ENCODE measurements around the gene NOP10.

Gene NOP10

GRCh38 chr15:34358367-34358766 lies 15.4 kb upstream of the NOP10 start:
- Histone ChIP-seq H3K9me3 (ENCODE audit: insufficient read depth, low read depth, low read length) (no peaks in the 10 kb centered on the region), H2BK12ac (ENCODE audit: low read length) (no peak overlapping the region), H4K91ac (ENCODE audit: low read depth, low read length) (no peak overlapping the region), H3K27me3 (ENCODE audit: insufficient read depth, low read length) (no peaks in the 10 kb centered on the region), H3K18ac (ENCODE audit: low read length) (no peak overlapping the region), H2AFZ (ENCODE audit: insufficient read depth, low read length, poor library complexity) (no peak overlapping the region), H4K8ac (ENCODE audit: low read depth, low read length) (no peak overlapping the region), H3K23ac (ENCODE audit: low read length) (no peak overlapping the region), H2AK5ac (ENCODE audit: low read length) (no peak overlapping the region), H3K79me2 (ENCODE audit: control insufficient read depth, insufficient read depth, low read length, poor library complexity) (no peaks in the 10 kb centered on the region), H3K27ac (ENCODE audit: low read depth, low read length) (no peak overlapping the region), H3K36me3 (ENCODE audit: control insufficient read depth in 1 of 2, insufficient read depth in 2 of 2, low read length in 2 of 2) (peaks cover 28 to 53% of the 10 kb centered on the region in 2 experiments), H3K9ac (ENCODE audit: low read length) (no peak overlapping the region), H3K4me3 (ENCODE audit: low read depth, low read length) (no peak overlapping the region), H4K12ac (ENCODE audit: low read depth, low read length) (no peak overlapping the region), H2BK5ac (ENCODE audit: low read depth, low read length, poor library complexity) (no peak overlapping the region), H3K4me1 (ENCODE audit: control insufficient read depth in 1 of 2, insufficient read depth in 2 of 2, low read length in 2 of 2) (peaks cover 11% of the 10 kb centered on the region in 2 experiments), H3K79me1 (ENCODE audit: low read length) (peaks cover 3% of the 10 kb centered on the region), H3K4me2 (ENCODE audit: low read length) (no peak overlapping the region), H3K4ac (ENCODE audit: low read depth, low read length) (no peak overlapping the region), H3K14ac (ENCODE audit: low read length) (no peak overlapping the region), H2BK120ac (ENCODE audit: insufficient read depth, low read length, poor library complexity) (no peak overlapping the region)
- DNase-seq: no peak
- no CpG with 5 or more reads among the region's 3 CpGs for WGBS (ENCODE audit: extremely low coverage, insufficient coverage, insufficient read length)

GRCh38 chr15:34357653-34358052 lies 14.7 kb upstream of the NOP10 start:
- Histone ChIP-seq H2AK5ac (ENCODE audit: low read length) (no peak overlapping the region), H2BK12ac (ENCODE audit: low read length) (no peak overlapping the region), H3K9ac (ENCODE audit: low read length) (no peak overlapping the region), H3K18ac (ENCODE audit: low read length) (no peak overlapping the region), H3K14ac (ENCODE audit: low read length) (no peak overlapping the region), H4K8ac (ENCODE audit: low read depth, low read length) (no peak overlapping the region), H3K4me2 (ENCODE audit: low read length) (no peak overlapping the region), H3K27ac (ENCODE audit: low read depth, low read length) (no peak overlapping the region), H3K9me3 (ENCODE audit: insufficient read depth, low read depth, low read length) (no peaks in the 10 kb centered on the region), H2BK120ac (ENCODE audit: insufficient read depth, low read length, poor library complexity) (no peak overlapping the region), H3K4me3 (ENCODE audit: low read depth, low read length) (no peak overlapping the region), H4K91ac (ENCODE audit: low read depth, low read length) (no peak overlapping the region), H3K79me1 (ENCODE audit: low read length) (peaks cover 3% of the 10 kb centered on the region), H3K4me1 (ENCODE audit: control insufficient read depth in 1 of 2, insufficient read depth in 2 of 2, low read length in 2 of 2) (peaks cover 11% of the 10 kb centered on the region in 2 experiments), H3K27me3 (ENCODE audit: insufficient read depth, low read length) (no peaks in the 10 kb centered on the region), H3K79me2 (ENCODE audit: control insufficient read depth, insufficient read depth, low read length, poor library complexity) (no peaks in the 10 kb centered on the region), H4K12ac (ENCODE audit: low read depth, low read length) (no peak overlapping the region), H2AFZ (ENCODE audit: insufficient read depth, low read length, poor library complexity) (no peak overlapping the region), H3K4ac (ENCODE audit: low read depth, low read length) (no peak overlapping the region), H3K23ac (ENCODE audit: low read length) (no peak overlapping the region), H3K36me3 (ENCODE audit: control insufficient read depth in 1 of 2, insufficient read depth in 2 of 2, low read length in 2 of 2) (peaks cover 26 to 46% of the 10 kb centered on the region in 2 experiments), H2BK5ac (ENCODE audit: low read depth, low read length, poor library complexity) (no peak overlapping the region)
- DNase-seq: no peak
- WGBS (ENCODE audit: extremely low coverage, insufficient coverage, insufficient read length): no CpG with 5 or more reads among the region's 1 CpG

- Histone ChIP-seq H3K18ac (ENCODE audit: low read length) (no peak overlapping the region), H3K4me1 (ENCODE audit: control insufficient read depth in 1 of 2, insufficient read depth in 2 of 2, low read length in 2 of 2) (peaks cover 5 to 7% of the 10 kb centered on the region in 2 experiments), H3K14ac (ENCODE audit: low read length) (no peak overlapping the region), H3K79me1 (ENCODE audit: low read length) (peaks cover 3% of the 10 kb centered on the region), H3K79me2 (ENCODE audit: control insufficient read depth, insufficient read depth, low read length, poor library complexity) (no peaks in the 10 kb centered on the region), H3K4ac (ENCODE audit: low read depth, low read length) (no peak overlapping the region), H3K36me3 (ENCODE audit: control insufficient read depth in 1 of 2, insufficient read depth in 2 of 2, low read length in 2 of 2) (peaks cover 18 to 35% of the 10 kb centered on the region in 2 experiments), H3K23ac (ENCODE audit: low read length) (no peak overlapping the region), H2AFZ (ENCODE audit: insufficient read depth, low read length, poor library complexity) (no peak overlapping the region), H2AK5ac (ENCODE audit: low read length) (no peak overlapping the region), H3K27ac (ENCODE audit: low read depth, low read length) (no peak overlapping the region), H3K4me3 (ENCODE audit: low read depth, low read length) (no peak overlapping the region), H3K27me3 (ENCODE audit: insufficient read depth, low read length) (no peaks in the 10 kb centered on the region), H2BK5ac (ENCODE audit: low read depth, low read length, poor library complexity) (no peak overlapping the region), H3K9ac (ENCODE audit: low read length) (no peak overlapping the region), H4K12ac (ENCODE audit: low read depth, low read length) (no peak overlapping the region), H4K8ac (ENCODE audit: low read depth, low read length) (no peak overlapping the region), H2BK12ac (ENCODE audit: low read length) (no peak overlapping the region), H2BK120ac (ENCODE audit: insufficient read depth, low read length, poor library complexity) (no peak overlapping the region), H4K91ac (ENCODE audit: low read depth, low read length) (no peak overlapping the region), H3K4me2 (ENCODE audit: low read length) (no peak overlapping the region), H3K9me3 (ENCODE audit: insufficient read depth, low read depth, low read length) (no peaks in the 10 kb centered on the region)
- DNase-seq: no peak
- WGBS (ENCODE audit: extremely low coverage, insufficient coverage, insufficient read length): no CpG with 5 or more reads among the region's 9 CpGs
Measured at GRCh38 chr15:34355241-34355640, 12.3 kb upstream of the NOP10 start.

- no peak overlapping the region for H3K14ac ChIP-seq (ENCODE audit: low read length)
Measured at GRCh38 chr15:34354286-34354685, 11.3 kb upstream of the NOP10 start.

More at GRCh38 chr15:34354286-34354685, 11.3 kb upstream of the NOP10 start:
- H3K4me3 ChIP-seq (ENCODE audit: low read depth, low read length): no peak overlapping the region
- no peak for DNase-seq
- no peak overlapping the region for H2BK12ac ChIP-seq (ENCODE audit: low read length)
- H3K4ac ChIP-seq (ENCODE audit: low read depth, low read length): no peak overlapping the region
- no peak overlapping the region for H4K8ac ChIP-seq (ENCODE audit: low read depth, low read length)
- WGBS (ENCODE audit: extremely low coverage, insufficient coverage, insufficient read length): no CpG with 5 or more reads among the region's 7 CpGs
- no peak overlapping the region for H4K91ac ChIP-seq (ENCODE audit: low read depth, low read length)
- no peak overlapping the region for H2AK5ac ChIP-seq (ENCODE audit: low read length)
- H2BK120ac ChIP-seq (ENCODE audit: insufficient read depth, low read length, poor library complexity): no peak overlapping the region
- no peak overlapping the region for H3K4me2 ChIP-seq (ENCODE audit: low read length)
- H3K79me2 ChIP-seq (ENCODE audit: control insufficient read depth, insufficient read depth, low read length, poor library complexity): no peaks in the 10 kb centered on the region
- no peak overlapping the region for H3K18ac ChIP-seq (ENCODE audit: low read length)
- no peaks in the 10 kb centered on the region for H3K79me1 ChIP-seq (ENCODE audit: low read length)
- no peak overlapping the region for H3K27ac ChIP-seq (ENCODE audit: low read depth, low read length)
- H3K23ac ChIP-seq (ENCODE audit: low read length): no peak overlapping the region
- H3K9ac ChIP-seq (ENCODE audit: low read length): no peak overlapping the region
- H3K9me3 ChIP-seq (ENCODE audit: insufficient read depth, low read depth, low read length): no peaks in the 10 kb centered on the region
- H2AFZ ChIP-seq (ENCODE audit: insufficient read depth, low read length, poor library complexity): no peak overlapping the region
- H3K36me3 ChIP-seq (ENCODE audit: control insufficient read depth in 1 of 2, insufficient read depth in 2 of 2, low read length in 2 of 2): peaks cover 11 to 28% of the 10 kb centered on the region in 2 experiments
- no peak overlapping the region for H4K12ac ChIP-seq (ENCODE audit: low read depth, low read length)
- H2BK5ac ChIP-seq (ENCODE audit: low read depth, low read length, poor library complexity): no peak overlapping the region
- H3K27me3 ChIP-seq (ENCODE audit: insufficient read depth, low read length): no peaks in the 10 kb centered on the region
- H3K4me1 ChIP-seq (ENCODE audit: control insufficient read depth in 1 of 2, insufficient read depth in 2 of 2, low read length in 2 of 2): no peaks in the 10 kb centered on the region
